ENCODE data around the gene BMPR1A. TPM values are rescaled to one million over a fixed set of nuclear protein-coding genes. Genes with fewer than 3 reads are reported as not detected.

Gene BMPR1A
- total RNA-seq, 1 donor from 2014 or later, result 20.8 TPM

DNA sequence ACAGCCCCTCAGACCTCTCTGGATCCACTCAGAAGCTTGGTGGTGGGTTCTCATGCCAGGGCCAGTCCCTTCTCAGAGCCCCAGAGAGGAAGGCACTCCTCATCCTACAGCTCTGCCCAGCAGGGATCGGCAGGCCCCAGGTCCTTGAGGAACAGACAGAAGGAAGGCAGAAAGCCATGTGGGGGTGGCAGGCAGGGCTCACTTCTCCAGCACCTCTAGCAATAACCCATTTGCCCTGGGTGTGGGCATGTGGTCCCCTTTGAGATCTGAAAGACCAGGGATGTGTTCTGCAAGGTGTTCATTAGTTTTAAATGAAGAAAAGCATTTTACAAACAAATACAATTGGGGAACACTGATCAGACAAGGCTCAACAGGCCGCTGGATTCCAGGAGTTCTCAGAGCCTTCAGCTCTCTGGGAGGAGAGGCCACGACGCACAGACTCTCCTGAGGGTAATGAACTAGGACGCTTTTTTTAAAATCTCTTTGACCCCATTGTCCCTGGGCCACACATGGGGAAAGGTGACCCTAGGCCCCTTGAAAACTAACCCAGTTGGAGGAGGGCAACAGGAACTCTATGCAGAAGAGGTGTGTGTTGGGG lies 47.5 kb upstream of the BMPR1A start:
- peaks cover 10% of the 10 kb centered on the region for H3K4me1 Mint-ChIP-seq (ENCODE audit: unreplicated experiment)
- H3K27ac Mint-ChIP-seq (ENCODE audit: unreplicated experiment), result no peak overlapping the region

DNA sequence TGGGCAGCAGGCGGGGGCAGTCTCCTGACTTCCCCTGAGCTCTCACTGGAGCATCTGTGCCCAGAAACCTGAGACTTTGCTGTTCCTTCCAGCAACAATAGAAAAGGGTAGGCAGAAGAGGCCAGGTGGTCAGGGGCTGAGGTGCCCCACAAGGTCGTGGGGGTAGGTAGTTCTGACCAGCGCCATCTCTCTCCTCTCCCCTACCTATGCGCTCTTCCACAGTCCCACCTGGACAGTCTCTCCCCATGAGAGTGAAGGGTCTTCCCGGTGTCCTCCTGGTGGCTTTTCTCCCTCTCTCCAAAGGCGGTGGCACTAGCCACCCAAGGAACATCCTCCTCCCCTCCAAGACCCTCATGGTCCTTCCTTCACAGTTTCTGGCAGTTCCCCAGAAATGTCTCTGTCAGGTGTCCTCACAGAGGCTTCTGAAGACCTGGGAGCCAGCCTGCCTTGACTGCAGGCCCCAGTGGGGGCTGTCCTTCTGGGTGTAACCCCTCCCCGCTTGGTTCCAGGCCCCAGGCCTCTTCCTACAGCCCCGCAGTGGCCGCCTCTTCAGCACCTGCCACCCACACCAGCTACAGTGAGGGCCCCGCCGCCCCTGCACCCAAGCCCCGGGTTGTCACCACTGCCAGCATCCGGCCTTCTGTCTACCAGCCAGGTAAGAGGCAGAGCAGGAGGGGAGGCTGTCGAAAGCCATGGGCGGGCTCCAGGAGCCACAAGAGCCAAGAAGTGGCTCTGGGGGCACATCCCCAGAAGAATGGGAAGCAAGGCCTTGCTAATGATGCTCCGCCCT lies 46.8 kb upstream of the BMPR1A start:
- no peaks in the 10 kb centered on the region for H3K9me3 Mint-ChIP-seq (ENCODE audit: unreplicated experiment)
- H3K27me3 Mint-ChIP-seq (ENCODE audit: unreplicated experiment), result peaks cover 14% of the 10 kb centered on the region
- H3K36me3 Mint-ChIP-seq (ENCODE audit: low read depth, unreplicated experiment), result no peaks in the 10 kb centered on the region
- TF ChIP-seq, protein P1, sequence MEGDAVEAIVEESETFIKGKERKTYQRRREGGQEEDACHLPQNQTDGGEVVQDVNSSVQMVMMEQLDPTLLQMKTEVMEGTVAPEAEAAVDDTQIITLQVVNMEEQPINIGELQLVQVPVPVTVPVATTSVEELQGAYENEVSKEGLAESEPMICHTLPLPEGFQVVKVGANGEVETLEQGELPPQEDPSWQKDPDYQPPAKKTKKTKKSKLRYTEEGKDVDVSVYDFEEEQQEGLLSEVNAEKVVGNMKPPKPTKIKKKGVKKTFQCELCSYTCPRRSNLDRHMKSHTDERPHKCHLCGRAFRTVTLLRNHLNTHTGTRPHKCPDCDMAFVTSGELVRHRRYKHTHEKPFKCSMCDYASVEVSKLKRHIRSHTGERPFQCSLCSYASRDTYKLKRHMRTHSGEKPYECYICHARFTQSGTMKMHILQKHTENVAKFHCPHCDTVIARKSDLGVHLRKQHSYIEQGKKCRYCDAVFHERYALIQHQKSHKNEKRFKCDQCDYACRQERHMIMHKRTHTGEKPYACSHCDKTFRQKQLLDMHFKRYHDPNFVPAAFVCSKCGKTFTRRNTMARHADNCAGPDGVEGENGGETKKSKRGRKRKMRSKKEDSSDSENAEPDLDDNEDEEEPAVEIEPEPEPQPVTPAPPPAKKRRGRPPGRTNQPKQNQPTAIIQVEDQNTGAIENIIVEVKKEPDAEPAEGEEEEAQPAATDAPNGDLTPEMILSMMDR (IDR thresholded peaks at IDR 0.05; ENCODE audit: unreplicated experiment), result no peak
- DNase-seq (ENCODE audit: low spot score), result no peak
- peaks cover 10% of the 10 kb centered on the region for H3K4me1 Mint-ChIP-seq (ENCODE audit: unreplicated experiment)
- no peak overlapping the region for H3K4me3 Mint-ChIP-seq (ENCODE audit: unreplicated experiment)
- no peak overlapping the region for H3K27ac Mint-ChIP-seq (ENCODE audit: unreplicated experiment)

More for the DNA sequence above, 47.5 kb upstream of the BMPR1A start:
- Mint-ChIP-seq H3K27me3 (ENCODE audit: unreplicated experiment) (peaks cover 14% of the 10 kb centered on the region), H3K4me3 (ENCODE audit: unreplicated experiment) (no peak overlapping the region), H3K9me3 (ENCODE audit: unreplicated experiment) (no peaks in the 10 kb centered on the region), H3K36me3 (ENCODE audit: low read depth, unreplicated experiment) (no peaks in the 10 kb centered on the region)
- TF ChIP-seq, protein P1 (IDR thresholded peaks at IDR 0.05; ENCODE audit: unreplicated experiment), result no peak
- DNase-seq (ENCODE audit: low spot score), result no peak

GRCh38 chr10:86710987-86711512 lies 45.4 kb upstream of the BMPR1A start:
- H3K9me3 Mint-ChIP-seq (ENCODE audit: unreplicated experiment), result no peaks in the 10 kb centered on the region
- TF ChIP-seq, protein P1 (IDR thresholded peaks at IDR 0.05; ENCODE audit: unreplicated experiment), result peak; percentile 62
- peak overlapping the region; percentile 26 for H3K27ac Mint-ChIP-seq (ENCODE audit: unreplicated experiment)
- peaks cover 10% of the 10 kb centered on the region for H3K4me1 Mint-ChIP-seq (ENCODE audit: unreplicated experiment)
- H3K27me3 Mint-ChIP-seq (ENCODE audit: unreplicated experiment), result peaks cover 16% of the 10 kb centered on the region
- H3K36me3 Mint-ChIP-seq (ENCODE audit: low read depth, unreplicated experiment), result no peaks in the 10 kb centered on the region
- DNase-seq (ENCODE audit: low spot score), result peak; percentile 77
- H3K4me3 Mint-ChIP-seq (ENCODE audit: unreplicated experiment), result peak overlapping the region; percentile 86

DNA sequence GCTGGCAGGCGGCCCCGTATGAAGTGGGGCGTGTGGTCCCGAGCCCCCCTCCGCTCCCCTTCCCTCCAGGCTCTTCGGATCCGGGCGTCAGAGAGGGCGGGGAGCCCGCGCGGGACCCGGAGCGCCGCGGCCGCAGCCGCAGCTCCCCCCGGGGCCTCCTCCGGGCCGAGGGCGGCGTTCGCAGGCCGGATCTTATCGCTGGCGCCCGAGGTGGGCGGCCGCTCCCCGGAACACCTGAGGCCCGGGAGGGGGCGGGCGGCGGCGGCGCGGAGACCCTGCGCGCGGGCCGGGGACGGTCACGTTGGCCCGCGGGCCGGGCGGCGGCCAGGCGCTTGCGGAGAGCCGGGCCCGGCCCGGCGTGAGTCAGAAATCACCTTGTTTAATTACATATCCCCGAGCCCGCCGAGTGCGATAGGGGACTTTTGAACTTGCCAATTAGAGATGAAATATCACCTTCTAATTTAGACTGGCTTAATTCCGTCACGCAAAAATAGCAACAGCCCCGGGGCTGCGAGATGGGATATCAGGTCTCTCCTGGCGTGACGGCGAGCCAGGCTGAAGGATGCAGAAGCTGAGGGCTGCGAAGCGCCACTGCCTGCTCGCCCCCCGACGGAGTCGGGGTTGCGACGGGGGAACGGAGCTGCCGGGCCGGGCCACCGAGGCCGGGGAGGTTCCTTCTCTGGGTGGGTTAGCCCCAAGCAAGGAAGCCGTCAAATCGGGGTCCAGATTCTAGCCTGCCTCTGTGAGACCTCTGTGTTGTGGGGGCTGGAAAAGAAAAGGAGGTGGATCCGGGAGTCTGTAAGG lies 44.7 kb upstream of the BMPR1A start:
- H3K27me3 Mint-ChIP-seq (ENCODE audit: unreplicated experiment), result peaks cover 16% of the 10 kb centered on the region
- H3K27ac Mint-ChIP-seq (ENCODE audit: unreplicated experiment), result no peak overlapping the region
- peak overlapping the region; percentile 81 for H3K4me3 Mint-ChIP-seq (ENCODE audit: unreplicated experiment)
- peaks cover 10% of the 10 kb centered on the region for H3K4me1 Mint-ChIP-seq (ENCODE audit: unreplicated experiment)
- TF ChIP-seq, protein P1 (IDR thresholded peaks at IDR 0.05; ENCODE audit: unreplicated experiment), result no peak
- DNase-seq (ENCODE audit: low spot score), result peak; percentile 33
- H3K9me3 Mint-ChIP-seq (ENCODE audit: unreplicated experiment), result no peaks in the 10 kb centered on the region
- H3K36me3 Mint-ChIP-seq (ENCODE audit: low read depth, unreplicated experiment), result no peaks in the 10 kb centered on the region

Data from endothelial cell (in vitro differentiated cells).